ENCODE data around the gene ANKRD11.

The ANKRD11 gene

GRCh38 chr16:89344458-89344834, 145.9 kb downstream of the ANKRD11 start:
- TF ChIP-seq CTCF (IDR thresholded peaks at IDR 0.05; ENCODE audit: low read depth, low read length): no peak
- H3K9me3 ChIP-seq (ENCODE audit: severe bottlenecking): no peaks in the 10 kb centered on the region
- peak overlapping the region; percentile 85 for H3K27ac ChIP-seq
- H3K4me3 ChIP-seq (ENCODE audit: low read depth, low read length): no peak overlapping the region
- DNase-seq: peak; percentile 24
- H3K27me3 ChIP-seq (ENCODE audit: insufficient read depth, low read depth, severe bottlenecking): no peaks in the 10 kb centered on the region
- no peaks in the 10 kb centered on the region for H3K36me3 ChIP-seq

- peak overlapping the region; percentile 85 for H3K27ac ChIP-seq
Measured at GRCh38 chr16:89343501-89344457, 146.6 kb downstream of the ANKRD11 start.

GRCh38 chr16:89341697-89342694, 148.4 kb downstream of the ANKRD11 start:
- Histone ChIP-seq H3K9me3 (ENCODE audit: severe bottlenecking) (no peaks in the 10 kb centered on the region), H3K36me3 (no peaks in the 10 kb centered on the region), H3K27ac (no peak overlapping the region), H3K4me3 (ENCODE audit: low read depth, low read length) (no peak overlapping the region), H3K27me3 (ENCODE audit: insufficient read depth, low read depth, severe bottlenecking) (no peaks in the 10 kb centered on the region)
- no peak for TF ChIP-seq CTCF (IDR thresholded peaks at IDR 0.05; ENCODE audit: low read depth, low read length)
- no peak for DNase-seq

More at GRCh38 chr16:89343501-89344457, 146.6 kb downstream of the ANKRD11 start:
- no peaks in the 10 kb centered on the region for H3K9me3 ChIP-seq (ENCODE audit: severe bottlenecking)
- no peaks in the 10 kb centered on the region for H3K36me3 ChIP-seq
- no peak for DNase-seq
- H3K4me3 ChIP-seq (ENCODE audit: low read depth, low read length): no peak overlapping the region
- H3K27me3 ChIP-seq (ENCODE audit: insufficient read depth, low read depth, severe bottlenecking): no peaks in the 10 kb centered on the region
- no peak for TF ChIP-seq CTCF (IDR thresholded peaks at IDR 0.05; ENCODE audit: low read depth, low read length)

GRCh38 chr16:89341279-89341678, 149.1 kb downstream of the ANKRD11 start:
- no peak for TF ChIP-seq CTCF (IDR thresholded peaks at IDR 0.05; ENCODE audit: low read depth, low read length)
- H3K27me3 ChIP-seq (ENCODE audit: insufficient read depth, low read depth, severe bottlenecking): no peaks in the 10 kb centered on the region
- no peaks in the 10 kb centered on the region for H3K36me3 ChIP-seq
- no peak overlapping the region for H3K27ac ChIP-seq
- no peak for DNase-seq
- no peak overlapping the region for H3K4me3 ChIP-seq (ENCODE audit: low read depth, low read length)
- H3K9me3 ChIP-seq (ENCODE audit: severe bottlenecking): no peaks in the 10 kb centered on the region

- no peak for DNase-seq
- no peak overlapping the region for H3K4me3 ChIP-seq (ENCODE audit: low read depth, low read length)
- H3K9me3 ChIP-seq (ENCODE audit: severe bottlenecking): no peaks in the 10 kb centered on the region
- no peak for TF ChIP-seq CTCF (IDR thresholded peaks at IDR 0.05; ENCODE audit: low read depth, low read length)
- no peak overlapping the region for H3K27ac ChIP-seq
- H3K36me3 ChIP-seq: no peaks in the 10 kb centered on the region
- H3K27me3 ChIP-seq (ENCODE audit: insufficient read depth, low read depth, severe bottlenecking): no peaks in the 10 kb centered on the region
Measured at GRCh38 chr16:89338863-89339262, 151.5 kb downstream of the ANKRD11 start.
